NCI-H2171 treated with DMSO at 0.1 percent for 48 hours (cell line): ENCODE measurements around the gene NDUFB7.
"Not testable (repeated sequence)": the region's sequence is repeated elsewhere in the genome, so short reads cannot be mapped to it uniquely, and the experiment has no call there.

Experiments
- DNase-seq: peaks from one replicate; lab custom pipeline; 2025; lab: John Stamatoyannopoulos, UW

Gene NDUFB7

DNA sequence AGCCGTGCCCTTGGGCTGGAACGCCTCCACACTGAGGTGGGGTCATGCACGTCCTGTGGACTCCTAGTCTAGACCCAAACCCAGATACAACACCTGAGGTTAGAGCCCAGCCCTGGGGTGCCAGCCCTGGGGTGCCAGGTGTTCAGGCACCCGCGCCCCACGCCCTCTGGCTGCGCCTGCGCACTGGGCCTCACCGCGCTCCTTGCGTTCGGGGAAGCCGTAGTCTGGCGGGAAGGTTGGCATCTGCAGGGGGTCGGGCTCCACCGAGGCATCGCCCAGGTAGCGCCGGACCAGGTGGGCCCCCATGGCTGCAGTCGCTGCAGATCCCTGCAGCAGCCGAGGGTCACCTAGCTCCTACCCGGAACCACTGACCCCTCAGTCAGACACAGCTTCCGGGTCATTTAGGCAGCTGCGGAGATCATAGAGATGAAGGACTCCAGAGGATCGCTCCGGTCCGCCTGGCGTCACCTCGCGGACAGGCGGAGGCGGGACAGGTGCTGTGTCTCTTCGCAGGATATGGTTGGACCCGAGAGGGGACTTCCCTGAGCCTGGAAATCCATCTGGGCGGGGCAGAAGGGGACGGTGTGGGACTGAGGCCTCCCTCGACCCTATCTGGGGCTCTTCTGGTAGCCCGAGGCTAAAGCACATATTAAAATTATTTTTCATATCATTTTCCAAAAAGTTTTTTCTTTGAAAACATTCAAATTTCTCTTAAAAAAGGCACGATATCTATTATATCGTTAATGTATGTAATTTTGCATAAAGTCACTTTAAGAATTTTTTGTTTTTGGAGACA lies at the start of gene NDUFB7:
Gene NDUFB7 (minus strand): TSS at position 372 of the 796 bp plus-strand sequence. CDS start 66 bp downstream, at position 306.
- DNase-seq: peak; percentile 92

DNA sequence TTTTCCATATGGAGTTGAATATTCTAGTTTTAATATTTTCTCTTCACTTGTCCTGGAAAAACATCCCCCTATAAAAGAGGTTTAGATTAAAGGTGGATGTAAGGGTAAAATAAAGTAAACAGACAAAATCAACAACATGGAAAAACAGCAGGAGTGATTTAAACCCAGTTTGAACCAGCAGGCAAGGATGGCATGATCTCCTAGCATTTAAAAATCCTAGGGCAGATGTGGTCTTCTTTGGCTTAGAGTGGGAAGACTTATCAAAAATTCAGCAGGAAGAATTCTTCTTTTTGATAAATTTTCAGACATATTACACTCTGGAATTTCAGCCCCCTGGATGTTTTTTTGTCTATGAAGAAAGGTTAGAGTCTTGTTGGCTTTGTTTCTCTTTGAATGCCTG lies 47.5 kb upstream of the NDUFB7 start:
- no peak for DNase-seq

DNA sequence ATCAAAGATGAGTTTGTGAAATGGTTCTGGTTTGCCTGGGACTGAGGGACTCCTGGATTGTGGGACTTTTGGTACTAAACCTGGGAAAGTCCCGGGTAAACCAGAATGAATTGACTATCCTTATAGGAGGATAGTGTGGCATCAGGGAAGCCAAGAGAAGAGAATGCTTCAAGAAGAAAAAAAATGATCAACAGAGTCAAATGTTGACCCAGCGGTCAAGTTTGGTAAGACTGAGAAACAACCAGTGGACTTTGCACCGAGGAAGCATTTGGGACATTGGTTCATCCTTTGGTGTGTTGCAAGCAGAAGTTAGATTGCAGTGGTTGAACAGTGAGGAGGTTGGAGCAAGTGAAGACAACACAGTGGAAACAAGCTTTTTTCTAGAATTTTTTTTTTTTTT lies 44.5 kb upstream of the NDUFB7 start:
- no peak for DNase-seq

DNA sequence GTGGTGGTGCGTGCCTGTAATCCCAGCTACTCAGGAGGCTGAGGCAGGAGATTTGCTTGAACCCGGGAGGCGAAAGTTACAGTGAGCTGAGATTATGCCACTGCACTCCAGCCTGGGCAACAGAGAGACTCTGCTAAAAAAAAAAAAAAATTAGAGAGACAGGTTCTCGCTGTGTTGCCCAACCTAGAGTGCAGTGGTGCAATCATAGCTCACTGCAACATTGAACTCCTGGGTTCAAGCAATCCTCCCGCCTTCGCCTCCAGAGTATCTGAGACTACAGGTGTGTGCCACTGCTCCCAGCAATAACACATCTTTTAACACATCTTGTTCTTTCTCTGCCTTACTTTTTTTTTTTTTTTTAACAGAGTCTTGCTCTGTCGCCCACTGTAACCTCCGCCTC lies 43.8 kb upstream of the NDUFB7 start:
- no peak for DNase-seq

DNA sequence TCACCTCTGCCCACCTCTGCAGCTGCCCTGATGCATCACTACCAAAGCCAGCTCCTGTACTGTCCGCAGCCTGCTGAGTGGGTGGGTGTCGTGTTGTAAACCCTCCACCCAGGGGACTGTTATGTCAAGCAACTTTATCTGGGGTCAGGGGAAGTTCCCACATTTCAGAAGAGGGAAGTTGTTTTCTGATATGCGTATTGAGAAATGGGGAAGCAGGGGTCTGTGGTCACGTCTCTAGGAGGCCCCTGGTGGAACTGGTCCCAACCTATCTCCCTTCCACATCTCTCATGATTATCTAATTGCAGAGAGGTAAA lies 42.2 kb upstream of the NDUFB7 start:
- DNase-seq: no peak

DNA sequence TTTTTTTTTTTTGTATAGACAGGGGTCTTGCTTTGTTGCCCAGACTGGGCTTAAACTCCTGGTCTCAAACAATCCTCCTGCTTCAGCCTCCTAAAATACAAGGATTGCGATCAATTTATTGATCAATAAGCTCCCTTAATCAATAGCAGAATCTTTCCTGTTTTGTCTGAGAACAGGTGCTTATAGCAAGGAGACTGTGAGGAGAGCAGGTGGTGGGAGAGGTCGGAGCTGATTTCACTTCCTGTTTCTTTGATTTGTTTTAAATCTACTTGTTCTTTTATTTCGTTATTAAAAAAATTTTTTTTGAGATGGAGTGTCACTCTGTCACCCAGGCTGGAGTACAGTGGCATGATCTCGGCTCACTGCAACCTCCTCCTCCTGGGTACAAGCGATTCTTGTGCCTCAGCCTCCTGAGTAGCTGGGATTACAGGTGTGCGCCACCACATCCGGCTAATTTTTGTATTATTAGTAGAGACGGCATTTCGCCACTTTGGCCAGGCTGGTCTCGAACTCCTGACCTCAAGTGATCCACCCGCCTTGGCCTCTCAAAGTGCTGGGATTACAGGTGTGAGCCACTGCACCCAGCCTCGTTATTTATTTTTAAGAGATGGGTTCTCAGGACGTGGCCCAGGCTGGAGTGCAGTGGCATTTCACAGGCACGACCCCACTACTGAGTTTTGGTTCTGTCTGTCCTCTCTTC lies 41.7 kb upstream of the NDUFB7 start:
- not testable (repeated sequence) for DNase-seq

DNA sequence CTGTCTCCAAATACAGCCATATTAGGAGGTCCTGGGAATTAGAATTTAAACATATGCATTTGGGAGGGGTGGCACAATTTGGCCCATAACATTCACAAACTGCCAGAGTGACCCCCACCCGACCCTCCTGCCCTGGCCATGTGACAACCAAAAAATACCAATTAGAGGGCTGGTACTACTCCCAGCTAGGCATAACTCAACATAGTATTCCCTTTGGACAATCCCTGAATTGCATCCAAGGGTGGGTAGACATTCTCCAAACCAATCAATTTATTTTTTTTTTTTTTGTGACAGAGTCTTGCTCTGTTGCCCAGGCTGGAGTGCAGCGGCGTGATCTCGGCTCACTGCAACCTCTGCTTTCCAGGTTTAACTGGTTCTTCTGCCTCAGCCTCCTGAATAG lies 40.8 kb upstream of the NDUFB7 start:
- DNase-seq: no peak

DNA sequence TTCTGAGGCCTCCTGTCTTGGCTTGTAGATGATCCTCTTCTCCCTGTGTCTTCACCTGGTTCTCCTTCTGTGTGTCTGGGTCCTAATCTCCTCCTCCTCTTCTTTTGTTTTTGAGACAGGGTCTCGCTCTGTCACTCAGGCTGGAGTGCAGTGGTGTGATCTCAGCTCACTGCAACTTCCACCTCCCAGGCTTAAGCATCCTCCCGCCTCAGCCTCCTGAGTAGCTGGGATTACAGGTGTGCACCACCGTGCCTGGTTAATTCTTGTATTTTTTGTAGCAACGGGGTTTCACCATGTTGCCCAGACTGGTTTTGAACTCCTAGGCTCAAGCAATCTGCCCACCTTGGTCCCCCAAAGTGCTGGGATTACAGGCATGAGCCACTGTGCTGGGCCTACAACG lies 40.4 kb upstream of the NDUFB7 start:
- DNase-seq: not testable (repeated sequence)

DNA sequence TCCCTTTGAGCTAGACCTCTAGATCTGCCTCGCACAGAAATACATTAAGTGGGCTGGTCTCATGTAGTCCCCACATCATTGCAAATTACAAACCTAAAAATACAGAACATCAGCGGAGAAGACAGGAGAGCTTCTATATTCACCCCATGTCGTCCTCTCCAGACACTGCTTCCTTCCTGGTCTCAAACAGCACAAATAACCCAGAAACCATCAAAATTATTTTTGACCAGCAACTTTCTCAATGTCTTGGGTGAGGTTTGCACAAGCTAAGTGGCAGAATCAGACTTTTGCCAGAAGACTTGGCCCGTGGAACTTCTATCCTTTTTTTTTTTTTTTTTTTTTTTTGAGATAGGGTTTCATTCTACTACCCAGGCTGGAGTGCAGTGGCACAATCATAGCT lies 39.2 kb upstream of the NDUFB7 start:
- DNase-seq: no peak

DNA sequence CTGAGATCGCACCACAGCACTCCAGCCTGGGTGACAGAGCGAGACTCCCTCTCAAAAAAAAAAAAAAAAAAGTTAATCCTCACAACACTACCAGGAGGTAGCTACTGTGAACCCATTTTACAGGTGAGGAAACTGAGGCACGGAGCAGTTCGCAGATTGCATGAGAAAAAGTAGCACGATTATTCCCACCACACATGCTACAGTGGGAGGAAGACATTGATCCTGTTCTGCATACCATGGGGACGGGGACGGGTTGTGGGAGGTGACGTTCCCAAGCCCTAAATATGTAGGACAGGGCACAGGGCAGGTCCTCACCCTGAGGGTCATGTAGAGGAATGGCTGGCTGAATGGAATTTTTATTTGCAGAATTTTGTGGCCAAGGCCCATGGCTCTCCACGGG lies 34.8 kb upstream of the NDUFB7 start:
- no peak for DNase-seq

DNA sequence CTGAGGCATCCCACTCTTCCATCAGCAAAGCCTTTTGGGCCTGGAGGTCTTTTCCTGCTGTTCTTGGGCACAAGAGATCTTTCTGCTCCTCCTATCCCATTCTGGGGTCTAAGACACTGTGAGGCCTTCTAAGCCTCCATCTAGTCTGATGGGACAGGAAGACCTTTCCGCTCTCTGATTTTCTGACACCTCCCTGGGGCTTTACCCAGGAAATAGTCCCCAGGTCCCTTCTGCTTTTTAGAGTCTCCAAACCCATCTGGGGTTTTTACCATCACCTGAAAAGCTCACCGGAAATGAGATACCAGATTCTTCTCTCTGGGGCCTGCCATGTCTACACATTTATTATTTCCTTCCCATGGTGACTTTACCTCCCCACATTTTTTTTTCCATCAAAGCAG lies 32.1 kb upstream of the NDUFB7 start:
- DNase-seq: no peak

DNA sequence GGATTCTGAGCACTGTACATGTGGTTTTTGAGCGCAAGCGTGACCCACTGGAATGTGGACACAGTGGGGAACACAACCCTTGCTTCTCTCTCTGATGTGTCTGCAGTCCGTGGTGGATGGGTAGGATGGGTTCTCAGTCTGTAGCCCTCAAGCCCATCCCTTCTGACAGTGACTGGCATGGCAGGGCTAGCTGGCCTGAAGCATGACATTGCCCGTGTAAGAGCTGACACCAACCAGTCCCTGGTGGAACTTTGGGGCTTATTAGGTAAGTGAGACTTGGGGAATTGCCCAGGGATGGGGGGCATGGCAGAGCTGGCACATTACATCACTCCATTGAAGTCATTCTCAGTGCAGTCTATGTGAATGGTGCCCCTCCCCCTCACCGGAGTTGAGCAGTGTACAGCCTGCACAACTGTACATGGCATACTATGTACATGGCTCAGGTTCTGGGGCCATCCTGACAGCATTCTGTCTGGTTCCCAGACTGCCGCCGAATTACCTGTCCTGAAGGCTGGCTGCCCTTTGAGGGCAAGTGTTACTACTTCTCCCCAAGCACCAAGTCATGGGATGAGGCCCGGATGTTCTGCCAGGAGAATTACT lies 27.8 kb upstream of the NDUFB7 start:
- no peak for DNase-seq

DNA sequence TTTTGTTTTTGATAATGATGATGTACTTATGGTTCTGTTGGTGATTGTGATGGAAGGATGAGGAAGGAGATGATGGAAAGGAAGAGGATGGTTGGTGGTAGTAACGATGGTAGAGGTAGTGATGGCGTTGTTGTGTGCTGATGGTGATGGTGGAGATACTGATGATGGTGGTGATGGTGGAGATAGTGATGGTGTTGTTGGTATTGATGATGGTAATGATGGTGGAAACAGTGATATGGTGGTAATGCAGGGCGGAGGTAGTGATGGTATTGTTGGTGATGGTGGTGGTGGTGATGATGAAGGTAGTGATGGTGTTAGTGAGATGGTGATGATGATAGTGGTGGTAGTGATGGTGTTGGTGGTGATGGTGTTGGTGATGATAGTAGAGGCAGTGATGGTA lies 23.7 kb upstream of the NDUFB7 start:
- no peak for DNase-seq

DNA sequence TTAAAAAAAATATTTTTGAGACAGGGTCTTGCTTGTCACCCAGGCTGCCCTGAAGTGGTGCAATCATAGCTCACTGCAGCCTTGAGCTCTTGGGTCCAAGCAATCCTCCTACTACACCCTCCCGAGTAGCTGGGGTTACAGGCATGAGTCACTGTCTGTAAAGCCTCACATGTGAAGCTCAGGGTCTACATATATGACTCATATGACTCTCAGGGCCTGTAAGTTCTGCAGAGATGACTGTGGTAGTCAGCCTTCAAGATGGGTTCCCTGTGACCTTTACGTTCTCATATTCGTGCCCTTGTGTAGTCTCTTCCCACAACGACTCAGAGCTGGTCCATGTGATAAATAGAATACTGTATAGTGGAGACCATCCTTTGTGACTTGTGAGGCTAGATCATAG lies 17.6 kb upstream of the NDUFB7 start:
- not testable (repeated sequence) for DNase-seq

DNA sequence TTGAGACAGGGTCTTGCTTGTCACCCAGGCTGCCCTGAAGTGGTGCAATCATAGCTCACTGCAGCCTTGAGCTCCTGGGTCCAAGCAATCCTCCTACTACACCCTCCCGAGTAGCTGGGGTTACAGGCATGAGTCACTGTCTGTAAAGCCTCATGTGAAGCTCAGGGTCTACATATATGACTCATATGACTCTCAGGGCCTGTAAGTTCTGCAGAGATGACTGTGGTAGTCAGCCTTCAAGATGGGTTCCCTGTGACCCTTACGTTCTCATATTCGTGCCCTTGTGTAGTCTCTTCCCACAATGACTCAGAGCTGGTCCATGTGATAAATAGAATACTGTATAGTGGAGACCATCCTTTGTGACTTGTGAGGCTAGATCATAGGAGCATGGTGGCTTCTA lies 13.3 kb upstream of the NDUFB7 start:
- DNase-seq: not testable (repeated sequence)

DNA sequence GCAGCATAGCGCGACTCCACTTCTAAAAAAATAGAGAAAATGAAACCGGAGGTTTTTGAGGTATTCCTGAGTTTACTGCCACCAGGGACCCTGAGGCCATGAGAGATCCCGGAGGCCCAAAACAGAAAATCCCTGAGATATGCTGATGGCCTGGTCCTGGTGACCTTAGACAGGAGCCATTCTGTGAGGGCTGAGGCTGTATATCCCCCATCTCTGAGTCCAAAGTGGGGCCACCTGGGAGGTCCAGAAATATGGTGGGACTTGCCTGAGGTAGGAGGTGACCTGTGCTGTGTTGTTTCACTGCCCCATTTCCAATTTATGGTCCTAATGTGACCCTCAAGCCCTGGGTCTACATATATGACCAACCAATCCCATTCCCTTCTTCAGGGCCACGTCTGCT lies 12.5 kb upstream of the NDUFB7 start:
- not testable (repeated sequence) for DNase-seq

DNA sequence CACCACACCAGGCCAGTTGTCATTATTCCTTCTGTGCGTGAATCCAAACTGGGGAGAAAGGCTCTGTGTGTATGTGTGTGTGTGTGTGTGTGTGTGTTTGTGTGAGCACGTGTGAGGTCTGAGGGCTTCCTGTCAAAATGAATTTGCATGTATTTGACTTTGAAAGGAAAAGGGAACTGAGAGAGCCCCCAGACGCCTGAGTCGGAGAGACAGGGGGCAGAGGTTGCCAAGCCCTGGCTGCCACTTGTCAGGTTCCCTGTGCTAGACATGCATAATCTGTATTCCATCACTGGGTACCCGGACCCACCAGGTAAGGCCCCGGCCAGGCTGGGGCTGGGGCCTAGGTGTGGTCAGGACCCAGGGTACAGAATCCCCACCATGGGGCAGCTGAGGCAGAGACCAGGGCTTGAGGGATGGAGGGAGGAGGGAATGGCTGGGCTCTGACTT lies 11.1 kb upstream of the NDUFB7 start, which contains the start of gene CLEC17A:
Gene CLEC17A (plus strand): TSS at position 191 of the 447 bp plus-strand sequence. CDS start 77 bp downstream, at position 268.
- DNase-seq: no peak

DNA sequence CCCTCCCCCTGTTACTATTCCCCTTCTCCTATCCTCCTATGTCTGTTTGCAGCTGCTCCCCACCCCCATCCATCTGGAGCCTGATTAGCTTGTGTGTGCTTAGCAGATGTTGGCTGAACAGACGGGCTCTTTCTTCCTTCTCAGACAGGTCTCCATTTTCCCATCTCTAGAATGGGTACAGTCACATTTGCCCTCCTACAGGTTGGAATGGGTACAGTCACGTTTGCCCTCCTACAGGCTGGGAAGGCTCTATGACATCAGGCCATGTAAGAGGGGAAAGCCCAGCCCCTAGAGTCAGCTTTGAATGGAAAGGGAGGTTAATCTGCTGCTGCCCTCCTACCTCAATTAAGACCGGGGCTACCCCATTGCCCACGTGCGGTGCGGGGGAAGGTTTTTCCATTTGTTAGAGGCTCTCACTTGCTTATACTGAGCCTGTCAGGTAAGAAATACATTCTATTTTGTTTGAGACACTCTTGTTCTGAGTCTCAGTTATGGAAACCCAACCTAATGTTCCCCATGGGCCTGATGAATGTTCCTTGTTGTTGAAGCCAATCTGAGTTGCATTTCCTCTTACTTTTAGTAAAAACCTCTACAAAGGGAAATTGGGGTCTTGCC lies 8.9 kb upstream of the NDUFB7 start:
- DNase-seq: peak; percentile 58

DNA sequence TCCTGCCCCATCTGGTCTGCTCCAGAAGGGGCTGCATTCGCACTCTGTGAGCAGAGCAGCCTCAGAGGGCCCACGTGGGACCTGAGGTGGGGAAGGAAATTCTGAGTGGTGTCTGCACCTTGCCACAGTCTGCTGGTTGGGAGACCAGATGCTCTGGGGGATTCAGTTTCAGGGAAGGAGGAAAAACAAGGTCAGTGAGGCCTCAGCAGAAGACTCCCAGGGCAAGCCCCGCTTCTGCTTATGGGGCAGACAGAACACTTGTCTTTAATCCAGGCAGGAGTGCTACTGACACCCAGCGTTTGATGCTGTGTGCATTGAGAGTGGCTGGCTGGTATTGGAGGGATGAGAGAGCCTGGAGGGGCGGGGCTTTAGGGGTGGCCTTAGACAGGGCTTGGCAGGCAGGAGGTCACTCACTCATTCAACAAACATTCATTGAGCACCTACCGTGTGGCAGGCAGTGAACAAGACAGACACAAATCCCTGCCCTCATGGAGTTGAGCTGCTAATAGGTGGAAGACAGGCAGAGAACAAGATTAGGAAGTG lies 6.1 kb upstream of the NDUFB7 start:
- peak; percentile 91 for DNase-seq

DNA sequence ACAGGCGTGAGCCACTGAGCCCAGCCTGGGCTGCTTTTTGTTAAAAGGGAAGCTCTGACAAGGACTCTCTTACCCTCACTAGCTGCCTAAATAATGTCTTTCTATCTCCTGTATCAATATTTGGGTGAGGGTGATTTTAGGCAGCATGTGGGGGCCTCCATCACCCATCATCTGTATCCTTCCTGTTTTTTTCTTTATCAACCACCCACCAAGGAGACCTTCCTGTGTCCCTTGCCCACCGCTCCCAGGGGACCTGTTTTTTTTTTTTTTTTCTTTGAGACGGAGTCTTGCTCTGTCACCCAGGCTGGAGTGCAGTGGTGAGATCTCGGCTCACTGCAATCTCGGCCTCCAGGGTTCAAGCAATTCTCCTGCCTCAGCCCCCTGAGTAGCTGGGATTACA lies 5.4 kb upstream of the NDUFB7 start:
- no peak for DNase-seq

DNA sequence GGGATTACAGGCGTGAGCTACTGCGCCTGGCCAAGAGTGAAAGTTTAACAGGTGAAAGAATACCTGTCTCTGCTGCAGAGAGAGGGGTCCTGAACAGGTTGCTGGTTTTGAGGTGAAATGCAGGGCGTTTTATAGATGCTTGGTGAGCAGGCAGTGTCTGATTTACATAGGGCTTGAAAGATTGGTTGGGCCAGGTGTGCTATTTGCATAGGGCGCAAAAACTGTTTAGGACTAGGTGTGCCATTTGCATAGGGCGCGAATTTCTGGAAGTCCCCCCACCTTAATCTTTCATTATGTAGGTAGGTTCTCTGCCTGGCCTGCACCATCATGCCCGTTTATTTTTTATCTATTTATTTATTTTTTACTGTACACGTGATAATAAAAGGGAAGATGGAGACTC lies 4.5 kb upstream of the NDUFB7 start:
- no peak for DNase-seq

DNA sequence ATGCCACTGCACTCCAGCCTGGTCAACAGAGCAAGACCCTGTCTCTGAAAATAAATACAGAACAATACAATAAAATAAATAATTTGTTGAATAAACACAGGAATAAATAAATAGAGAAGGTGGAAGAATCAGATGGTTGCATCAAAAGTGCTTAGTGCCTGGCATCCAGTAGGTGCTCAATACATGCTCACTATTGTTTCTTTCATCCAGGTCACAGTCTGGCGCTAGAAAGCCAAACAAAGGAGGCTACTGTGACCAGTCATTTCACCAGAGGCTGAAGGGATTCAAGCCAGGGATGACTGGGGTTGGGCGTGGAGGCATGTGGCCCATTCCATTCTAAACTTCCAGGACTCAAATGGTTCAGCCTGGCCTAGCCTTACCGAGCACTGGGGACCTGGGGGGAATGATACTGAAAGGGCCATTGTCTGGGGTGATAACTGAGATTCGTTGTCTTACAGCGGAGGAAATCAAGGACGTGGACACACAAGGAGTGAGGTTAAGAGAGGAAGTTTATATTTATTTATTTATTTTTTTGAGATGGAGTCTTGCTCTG lies 3.6 kb upstream of the NDUFB7 start:
- no peak for DNase-seq
